HEK293 (cell line): Measurements from ENCODE around the gene ITGA5.
A peak's percentile ranks its signal among the peaks of the same experiment; 100 is the strongest.

Experiments used
- CTCF ChIA-PET: fragments of 350-600 bp; formaldehyde crosslinking; extraction: SDS; loops from one replicate; lab custom pipeline; 2021; ENCODE audit warnings: antibody characterized with exemption; lab: Yijun Ruan, JAX
- POLR2A ChIA-PET: fragments of 300-600 bp; formaldehyde crosslinking; extraction: SDS; loops from one replicate; lab custom pipeline; 2020; ENCODE audit warnings: antibody characterized with exemption, inconsistent platforms; lab: Yijun Ruan, JAX
- H3K27ac ChIP-seq: fragments of 200-500 bp; sonication (Bioruptor generic); 2 replicates; pipeline ENCODE4 v1.5.1; 2014; ENCODE audit warnings: low read depth, low read length, control low read depth, inconsistent platforms; ENCODE audit errors: extremely low read depth
- H3K36me3 ChIP-seq, 2 experiments: fragments of 200-500 bp in 1 of 2; sonication (Bioruptor generic) in 1 of 2; 1 replicate in 1 of 2; 2 replicates in 1 of 2; pipeline ENCODE4 v1.5.1; 2014 to 2017; ENCODE audit warnings: inconsistent platforms in 2 of 2, low read length in 2 of 2; ENCODE audit not compliant: control insufficient read depth in 2 of 2, insufficient read depth in 1 of 2
- H3K4me1 ChIP-seq: fragments of 200-500 bp; sonication (Bioruptor generic); 2 replicates; pipeline ENCODE4 v1.5.1; 2014; ENCODE audit warnings: mild to moderate bottlenecking, low read length, inconsistent platforms; ENCODE audit not compliant: control insufficient read depth, insufficient read depth
- H3K4me3 ChIP-seq: 2 replicates; pipeline ENCODE4 v1.5.1; 2011; ENCODE audit warnings: low read depth, mild to moderate bottlenecking, control low read depth, low read length, moderate library complexity
- H3K9me3 ChIP-seq: fragments of 200-500 bp; sonication (Bioruptor generic); 2 replicates; pipeline ENCODE4 v1.5.1; 2014; ENCODE audit warnings: low read depth, low read length, inconsistent platforms; ENCODE audit not compliant: control insufficient read depth, insufficient read depth
- CTCF ChIP-seq: fragments of 450-650 bp; formaldehyde crosslinking; IDR thresholded peaks from 2 replicates; pipeline ENCODE4 v1.5.1; 2016; ENCODE audit warnings: missing biosample characterization, missing genetic modification characterization
- GLIS2 ChIP-seq: fragments of 450-650 bp; formaldehyde crosslinking; IDR thresholded peaks from 2 replicates; pipeline ENCODE4 v1.5.1; 2016; ENCODE audit warnings: missing biosample characterization, missing genetic modification characterization
- HOXD13 ChIP-seq: sonication (generic); formaldehyde crosslinking; IDR thresholded peaks from 2 replicates; pipeline ENCODE4 v1.8.0; 2022; ENCODE audit warnings: missing genetic modification reagents, borderline replicate concordance
- IKZF3 ChIP-seq: fragments of 450-650 bp; IDR thresholded peaks from 2 replicates; pipeline ENCODE4 v1.5.0; 2018; ENCODE audit warnings: missing biosample characterization, mild to moderate bottlenecking, missing genetic modification characterization, moderate library complexity
- KLF10 ChIP-seq: fragments of 450-650 bp; IDR thresholded peaks from 2 replicates; pipeline ENCODE4 v1.5.1; 2018; ENCODE audit warnings: missing biosample characterization, mild to moderate bottlenecking, missing genetic modification characterization
- KLF16 ChIP-seq: fragments of 450-650 bp; formaldehyde crosslinking; IDR thresholded peaks from 2 replicates; pipeline ENCODE4 v1.5.1; 2017; ENCODE audit warnings: missing biosample characterization, missing genetic modification characterization
- MYNN ChIP-seq: fragments of 450-650 bp; formaldehyde crosslinking; IDR thresholded peaks from 2 replicates; pipeline ENCODE4 v1.5.1; 2016; ENCODE audit warnings: missing biosample characterization, missing genetic modification characterization, borderline replicate concordance
- PRDM1 ChIP-seq: fragments of 450-650 bp; formaldehyde crosslinking; IDR thresholded peaks from 2 replicates; pipeline ENCODE4; 2016; ENCODE audit warnings: missing biosample characterization, missing genetic modification characterization
- PRDM6 ChIP-seq: fragments of 450-650 bp; formaldehyde crosslinking; IDR thresholded peaks from 2 replicates; pipeline ENCODE4 v1.5.1; 2017; ENCODE audit warnings: missing biosample characterization, missing genetic modification characterization
- SP7 ChIP-seq: fragments of 450-650 bp; formaldehyde crosslinking; IDR thresholded peaks from 2 replicates; pipeline ENCODE4 v1.5.1; 2016; ENCODE audit warnings: missing biosample characterization, missing genetic modification characterization
- ZBTB49 ChIP-seq: fragments of 450-650 bp; formaldehyde crosslinking; IDR thresholded peaks from 2 replicates; pipeline ENCODE4 v1.5.1; 2016; ENCODE audit warnings: missing biosample characterization, missing genetic modification characterization, low read depth
- ZNF112 ChIP-seq: fragments of 450-650 bp; formaldehyde crosslinking; IDR thresholded peaks from 2 replicates; pipeline ENCODE4 v1.5.0; 2017; ENCODE audit warnings: missing biosample characterization, missing genetic modification characterization
- ZNF121 ChIP-seq: fragments of 450-650 bp; formaldehyde crosslinking; IDR thresholded peaks from 2 replicates; pipeline ENCODE4 v1.5.1; 2016; ENCODE audit warnings: missing biosample characterization, missing genetic modification characterization
- ZNF146 ChIP-seq: fragments of 450-650 bp; formaldehyde crosslinking; IDR thresholded peaks from 2 replicates; pipeline ENCODE4 v1.5.1; 2016; ENCODE audit warnings: missing biosample characterization, missing genetic modification characterization
- ZNF157 ChIP-seq: fragments of 450-650 bp; formaldehyde crosslinking; IDR thresholded peaks from 2 replicates; pipeline ENCODE4 v1.5.1; 2016; ENCODE audit warnings: missing biosample characterization, missing genetic modification characterization
- ZNF174 ChIP-seq: fragments of 450-650 bp; formaldehyde crosslinking; IDR thresholded peaks from 2 replicates; pipeline ENCODE4 v1.5.0; 2017; ENCODE audit warnings: missing biosample characterization, mild to moderate bottlenecking, missing genetic modification characterization
- ZNF24 ChIP-seq: fragments of 450-650 bp; formaldehyde crosslinking; IDR thresholded peaks from 2 replicates; pipeline ENCODE4 v1.5.1; 2016; ENCODE audit warnings: missing biosample characterization, missing genetic modification characterization
- ZNF324 ChIP-seq: fragments of 450-650 bp; formaldehyde crosslinking; IDR thresholded peaks from 2 replicates; pipeline ENCODE4 v1.5.1; 2016; ENCODE audit warnings: missing biosample characterization, missing genetic modification characterization
- ZNF341 ChIP-seq: fragments of 450-650 bp; formaldehyde crosslinking; IDR thresholded peaks from 2 replicates; pipeline ENCODE4; 2016; ENCODE audit warnings: low read depth, missing biosample characterization, missing genetic modification characterization
- ZNF362 ChIP-seq: fragments of 450-650 bp; formaldehyde crosslinking; IDR thresholded peaks from 2 replicates; pipeline ENCODE4 v1.5.1; 2016; ENCODE audit warnings: missing biosample characterization, missing genetic modification characterization
- ZNF544 ChIP-seq: fragments of 450-650 bp; formaldehyde crosslinking; IDR thresholded peaks from 2 replicates; pipeline ENCODE4 v1.5.0; 2017; ENCODE audit warnings: missing biosample characterization, missing genetic modification characterization
- ZNF585B ChIP-seq: fragments of 450-650 bp; formaldehyde crosslinking; IDR thresholded peaks from 2 replicates; pipeline ENCODE4 v1.5.1; 2016; ENCODE audit warnings: missing biosample characterization, missing genetic modification characterization
- ZNF654 ChIP-seq: fragments of 450-650 bp; formaldehyde crosslinking; IDR thresholded peaks from 2 replicates; pipeline ENCODE4 v1.5.1; 2016; ENCODE audit warnings: low read depth, missing biosample characterization, missing genetic modification characterization
- ZNF660 ChIP-seq: fragments of 450-650 bp; IDR thresholded peaks from 2 replicates; pipeline ENCODE4 v1.5.1; 2018; ENCODE audit warnings: missing biosample characterization, mild to moderate bottlenecking, missing genetic modification characterization
- ZNF791 ChIP-seq: fragments of 450-650 bp; formaldehyde crosslinking; IDR thresholded peaks from 2 replicates; pipeline ENCODE4 v1.5.1; 2016; ENCODE audit warnings: missing biosample characterization, missing genetic modification characterization
- ZNF843 ChIP-seq: fragments of 450-650 bp; formaldehyde crosslinking; IDR thresholded peaks from 2 replicates; pipeline ENCODE4 v1.5.1; 2016; ENCODE audit warnings: missing biosample characterization, missing genetic modification characterization
- TF ChIP-seq, protein P1 (sequence below): fragments of 450-650 bp; formaldehyde crosslinking; IDR thresholded peaks from 2 replicates; pipeline ENCODE4 v1.5.1; 2016; ENCODE audit warnings: missing biosample characterization, missing genetic modification characterization, borderline replicate concordance

Gene ITGA5

GRCh38 chr12:54439521-54440255 lies 20.6 kb upstream of the ITGA5 start:
- no peak overlapping the region for H3K4me3 ChIP-seq
- H3K4me1 ChIP-seq: no peaks in the 10 kb centered on the region
- H3K27ac ChIP-seq: no peak overlapping the region
- TF ChIP-seq ZNF660 (tag by site-specific recombination) (peak; percentile 56; the same call in 1 of the 2 replicates), ZNF324 (tag by site-specific recombination) (no peak), MYNN (tag by site-specific recombination) (no peak), ZNF362 (tag by site-specific recombination) (peak; percentile 97), ZNF157 (tag by site-specific recombination) (no peak), PRDM6 (tag by site-specific recombination) (no peak), HOXD13 (CRISPR knock-in tag) (no peak), ZNF654 (tag by site-specific recombination) (peak; percentile 98), ZNF121 (tag by site-specific recombination) (no peak), PRDM1 (tag by site-specific recombination) (peak; percentile 65), ZBTB49 (no peak), SP7 (tag by site-specific recombination) (0 out of 2 replicates have a peak, but pooled peaks have one; percentile 13), CTCF (peak; percentile 66)
- CTCF ChIA-PET: interaction anchor here (0.6 to 33.6 kb wide), 33 partner anchors 8 to 1426 kb away, joined by 3 to 924 read pairs (median 5); partner anchors contain the start of gene ITGA5
- no peaks in the 10 kb centered on the region for H3K36me3 ChIP-seq
- POLR2A ChIA-PET: interaction anchor here (0.5 to 2.6 kb wide), 2 partner anchors 40 to 71 kb away, joined by 3 to 15 read pairs; no protein-coding TSS in a partner anchor
- H3K9me3 ChIP-seq: no peaks in the 10 kb centered on the region

GRCh38 chr12:54439096-54439495 lies 20.0 kb upstream of the ITGA5 start:
- H3K9me3 ChIP-seq: no peaks in the 10 kb centered on the region
- ChIA-PET CTCF (interaction anchor here (0.6 to 33.6 kb wide), 26 partner anchors 9 to 1426 kb away, joined by 3 to 924 read pairs (median 8); partner anchors contain the start of gene ITGA5), POLR2A (interaction anchor here (0.5 to 2.6 kb wide), 2 partner anchors 40 to 71 kb away, joined by 3 to 15 read pairs; no protein-coding TSS in a partner anchor)
- H3K4me3 ChIP-seq: no peak overlapping the region
- no peaks in the 10 kb centered on the region for H3K36me3 ChIP-seq
- no peak overlapping the region for H3K27ac ChIP-seq
- no peaks in the 10 kb centered on the region for H3K4me1 ChIP-seq
- TF ChIP-seq, protein P1, sequence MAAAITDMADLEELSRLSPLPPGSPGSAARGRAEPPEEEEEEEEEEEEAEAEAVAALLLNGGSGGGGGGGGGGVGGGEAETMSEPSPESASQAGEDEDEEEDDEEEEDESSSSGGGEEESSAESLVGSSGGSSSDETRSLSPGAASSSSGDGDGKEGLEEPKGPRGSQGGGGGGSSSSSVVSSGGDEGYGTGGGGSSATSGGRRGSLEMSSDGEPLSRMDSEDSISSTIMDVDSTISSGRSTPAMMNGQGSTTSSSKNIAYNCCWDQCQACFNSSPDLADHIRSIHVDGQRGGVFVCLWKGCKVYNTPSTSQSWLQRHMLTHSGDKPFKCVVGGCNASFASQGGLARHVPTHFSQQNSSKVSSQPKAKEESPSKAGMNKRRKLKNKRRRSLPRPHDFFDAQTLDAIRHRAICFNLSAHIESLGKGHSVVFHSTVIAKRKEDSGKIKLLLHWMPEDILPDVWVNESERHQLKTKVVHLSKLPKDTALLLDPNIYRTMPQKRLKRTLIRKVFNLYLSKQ (tag by site-specific recombination): no peak
- TF ChIP-seq ZNF112: no peak
- TF ChIP-seq ZNF24 (tag by site-specific recombination): no peak
- no peak for TF ChIP-seq KLF16 (tag by site-specific recombination)
- TF ChIP-seq ZNF146 (tag by site-specific recombination): no peak
- no peak for TF ChIP-seq ZNF174 (tag by site-specific recombination)
- no peak for TF ChIP-seq ZNF341 (tag by site-specific recombination)
- no peak for TF ChIP-seq ZNF544 (tag by site-specific recombination)
- TF ChIP-seq ZNF585B (tag by site-specific recombination): no peak
- TF ChIP-seq KLF10 (tag by site-specific recombination): no peak
- TF ChIP-seq ZNF157 (tag by site-specific recombination): no peak
- TF ChIP-seq GLIS2 (tag by site-specific recombination): no peak
- TF ChIP-seq IKZF3: no peak
- no peak for TF ChIP-seq ZNF843
- TF ChIP-seq ZNF791 (tag by site-specific recombination): no peak
